ENCODE results near the gene RALBP1.
"Not testable (repeated sequence)": the region's sequence is repeated elsewhere in the genome, so short reads cannot be mapped to it uniquely, and the experiment has no call there.

Gene RALBP1

GRCh38 chr18:9455718-9456511, 19.4 kb upstream of the RALBP1 start:
- DNase-seq = no peak

GRCh38 chr18:9466127-9466526, 9.2 kb upstream of the RALBP1 start:
- no peak for DNase-seq

GRCh38 chr18:9466846-9467245, 8.5 kb upstream of the RALBP1 start:
- DNase-seq = no peak

GRCh38 chr18:9468998-9469397, 6.3 kb upstream of the RALBP1 start:
- DNase-seq = peak; percentile 4

GRCh38 chr18:9469685-9470084, 5.6 kb upstream of the RALBP1 start:
- no peak for DNase-seq

GRCh38 chr18:9474108-9474982, 968 bp upstream of the RALBP1 start:
- peak; percentile 84 for DNase-seq

GRCh38 chr18:9475643-9476591, 604 bp downstream of the RALBP1 start:
- peak; percentile 61 for DNase-seq

GRCh38 chr18:9476949-9477348, 1.6 kb downstream of the RALBP1 start:
- DNase-seq = not testable (repeated sequence)

- no peak for DNase-seq
These were observed 2.2 kb downstream of the RALBP1 start for GRCh38 chr18:9477509-9477908.

GRCh38 chr18:9478545-9478944, 3.2 kb downstream of the RALBP1 start:
- no peak for DNase-seq

GRCh38 chr18:9482790-9483189, 7.5 kb downstream of the RALBP1 start:
- DNase-seq = no peak

GRCh38 chr18:9483526-9483925, 8.2 kb downstream of the RALBP1 start:
- no peak for DNase-seq

- DNase-seq = not testable (repeated sequence)
These were observed 9.5 kb downstream of the RALBP1 start for GRCh38 chr18:9484856-9485255.

- no peak for DNase-seq
These were observed 13.2 kb downstream of the RALBP1 start for GRCh38 chr18:9488538-9488937.

- DNase-seq = no peak
These were observed 19.5 kb downstream of the RALBP1 start for GRCh38 chr18:9494778-9495331.

- no peak for DNase-seq
These were observed 20.2 kb downstream of the RALBP1 start for GRCh38 chr18:9495465-9495864.

- no peak for DNase-seq
These were observed 20.8 kb downstream of the RALBP1 start for GRCh38 chr18:9495916-9496705.

GRCh38 chr18:9506046-9506792, 30.9 kb downstream of the RALBP1 start:
- DNase-seq = peak; percentile 48

- DNase-seq = no peak
These were observed 32.3 kb downstream of the RALBP1 start for GRCh38 chr18:9507565-9508088.

- no peak for DNase-seq
These were observed 33.2 kb downstream of the RALBP1 start for GRCh38 chr18:9508446-9509025.

All from NCI-H2171 (cell line).